ENCODE data around the gene BOK.
"Not testable (repeated sequence)": the region's sequence is repeated elsewhere in the genome, so short reads cannot be mapped to it uniquely, and the experiment has no call there.

BOK gene

GRCh38 chr2:241558532-241559322 is at the start of gene BOK:
BOK (plus strand) TSS chr2:241558745; CDS start chr2:241559484, 739 bp downstream.
- DNase-seq: peak; percentile 52 to 72

- DNase-seq: no peak
Measured at GRCh38 chr2:241509155-241509784, 49.3 kb upstream of the BOK start.

- no peak for DNase-seq
Measured at GRCh38 chr2:241511091-241511741, 47.3 kb upstream of the BOK start.

- DNase-seq: no peak
Measured at GRCh38 chr2:241514553-241514952, 44.0 kb upstream of the BOK start.

GRCh38 chr2:241514986-241515737 is 43.4 kb upstream of the BOK start:
- no peak for DNase-seq

GRCh38 chr2:241516520-241516965 is 42.0 kb upstream of the BOK start:
- DNase-seq: no peak

GRCh38 chr2:241517297-241517696 is 41.2 kb upstream of the BOK start:
- no peak for DNase-seq

GRCh38 chr2:241519669-241520068 is 38.9 kb upstream of the BOK start:
- no peak for DNase-seq

GRCh38 chr2:241522477-241522876 is 36.1 kb upstream of the BOK start:
- DNase-seq: no peak

- not testable (repeated sequence) for DNase-seq
Measured at GRCh38 chr2:241525818-241526780, 32.4 kb upstream of the BOK start.

- DNase-seq: no peak
Measured at GRCh38 chr2:241530571-241530970, 28.0 kb upstream of the BOK start.

- no peak for DNase-seq
Measured at GRCh38 chr2:241531161-241531722, 27.3 kb upstream of the BOK start.

GRCh38 chr2:241532168-241532567 is 26.4 kb upstream of the BOK start:
- no peak for DNase-seq

- DNase-seq: no peak
Measured at GRCh38 chr2:241532733-241533601, 25.6 kb upstream of the BOK start.

GRCh38 chr2:241534293-241534692 is 24.3 kb upstream of the BOK start:
- no peak for DNase-seq

- DNase-seq: no peak
Measured at GRCh38 chr2:241534701-241535375, 23.7 kb upstream of the BOK start.

- no peak for DNase-seq
Measured at GRCh38 chr2:241535871-241536655, 22.5 kb upstream of the BOK start.

- DNase-seq: no peak
Measured at GRCh38 chr2:241538838-241539615, 19.5 kb upstream of the BOK start.
